Retinal pigment epithelial cell (primary cell): ENCODE results near the gene MAP2K3.

Experiments
- DNase-seq: peaks from one replicate; pipeline ENCODE4 v3.0.0-alpha.2; 2010; ENCODE audit warnings: low read depth
- H3K4me3 ChIP-seq: 2 replicates; pipeline ENCODE4 v1.5.1; 2011; ENCODE audit warnings: mild to moderate bottlenecking, low read length, control low read depth, moderate library complexity
- TF ChIP-seq, protein P1 (sequence below): conservative IDR thresholded peaks from 2 replicates; pipeline ENCODE4 v1.5.1; 2011; ENCODE audit warnings: low read depth, low read length, control low read depth, inconsistent platforms

MAP2K3 gene

DNA sequence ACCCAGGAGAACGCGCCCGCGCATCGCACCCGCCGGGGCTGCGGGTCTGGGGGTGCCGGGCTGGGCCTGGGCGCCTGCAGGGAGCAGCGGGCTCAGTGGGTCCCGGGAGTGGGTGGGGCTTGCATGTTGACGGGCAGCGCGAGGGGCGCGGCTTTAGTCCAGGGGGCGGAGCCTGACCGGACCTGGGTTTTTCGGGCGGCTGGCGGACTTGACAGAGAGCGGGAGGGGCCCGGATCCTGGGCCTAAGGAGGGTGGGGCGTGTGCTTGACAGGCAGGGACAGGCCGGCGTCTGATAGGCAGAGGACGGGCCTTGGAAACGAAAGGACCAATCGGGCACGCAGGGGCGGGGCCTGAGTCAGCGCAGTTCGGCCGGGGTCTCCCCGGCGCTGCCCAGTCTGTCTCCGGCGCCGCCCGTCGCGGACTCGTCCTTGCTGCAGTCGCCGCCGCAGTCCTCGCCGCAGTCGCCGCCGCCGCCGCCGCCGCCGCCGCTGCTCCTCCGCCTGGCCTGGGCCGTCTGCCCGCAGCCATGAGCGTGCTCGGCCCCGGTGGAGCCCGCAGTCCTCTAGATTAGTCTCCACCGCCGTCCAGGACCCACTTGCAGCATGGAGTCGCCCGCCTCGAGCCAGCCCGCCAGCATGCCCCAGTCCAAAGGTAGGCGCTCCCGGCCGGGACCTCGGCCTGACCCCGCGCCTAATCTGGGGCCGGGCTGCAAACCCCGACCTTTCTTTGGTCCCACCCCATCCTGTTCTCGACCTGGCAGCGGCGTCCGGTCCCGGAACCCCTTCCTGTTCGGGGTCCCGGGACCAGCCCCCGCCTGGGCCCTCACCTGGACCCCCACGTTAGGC lies at the start of gene MAP2K3:
TSS of gene MAP2K3 (plus strand) at position 393 of the 845 bp plus-strand sequence. CDS start at position 603, 210 bp downstream.
- peak within 1 kb of the TSS; percentile 97 for H3K4me3 ChIP-seq
- TF ChIP-seq, protein P1, sequence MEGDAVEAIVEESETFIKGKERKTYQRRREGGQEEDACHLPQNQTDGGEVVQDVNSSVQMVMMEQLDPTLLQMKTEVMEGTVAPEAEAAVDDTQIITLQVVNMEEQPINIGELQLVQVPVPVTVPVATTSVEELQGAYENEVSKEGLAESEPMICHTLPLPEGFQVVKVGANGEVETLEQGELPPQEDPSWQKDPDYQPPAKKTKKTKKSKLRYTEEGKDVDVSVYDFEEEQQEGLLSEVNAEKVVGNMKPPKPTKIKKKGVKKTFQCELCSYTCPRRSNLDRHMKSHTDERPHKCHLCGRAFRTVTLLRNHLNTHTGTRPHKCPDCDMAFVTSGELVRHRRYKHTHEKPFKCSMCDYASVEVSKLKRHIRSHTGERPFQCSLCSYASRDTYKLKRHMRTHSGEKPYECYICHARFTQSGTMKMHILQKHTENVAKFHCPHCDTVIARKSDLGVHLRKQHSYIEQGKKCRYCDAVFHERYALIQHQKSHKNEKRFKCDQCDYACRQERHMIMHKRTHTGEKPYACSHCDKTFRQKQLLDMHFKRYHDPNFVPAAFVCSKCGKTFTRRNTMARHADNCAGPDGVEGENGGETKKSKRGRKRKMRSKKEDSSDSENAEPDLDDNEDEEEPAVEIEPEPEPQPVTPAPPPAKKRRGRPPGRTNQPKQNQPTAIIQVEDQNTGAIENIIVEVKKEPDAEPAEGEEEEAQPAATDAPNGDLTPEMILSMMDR = no peak
- peak; percentile 99 for DNase-seq

DNA sequence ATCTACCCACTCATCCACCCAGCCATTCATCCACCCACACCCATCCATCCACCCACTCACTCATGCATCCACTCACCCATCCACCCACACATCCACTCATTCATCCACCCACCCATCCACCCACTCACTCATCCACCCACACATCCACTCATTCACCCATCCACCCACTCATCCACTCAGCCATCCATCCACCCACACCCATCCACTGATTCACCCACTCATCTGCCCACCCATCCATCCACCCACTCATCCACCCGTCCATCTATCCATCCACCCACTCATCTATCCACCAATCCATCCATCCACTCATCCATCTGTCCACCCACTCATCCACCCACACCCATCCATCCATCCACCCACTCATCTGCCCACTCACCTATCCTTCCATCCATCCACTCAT lies 48.6 kb upstream of the MAP2K3 start:
- DNase-seq = no peak
- no peak overlapping the region for H3K4me3 ChIP-seq
- TF ChIP-seq, protein P1 = no peak

DNA sequence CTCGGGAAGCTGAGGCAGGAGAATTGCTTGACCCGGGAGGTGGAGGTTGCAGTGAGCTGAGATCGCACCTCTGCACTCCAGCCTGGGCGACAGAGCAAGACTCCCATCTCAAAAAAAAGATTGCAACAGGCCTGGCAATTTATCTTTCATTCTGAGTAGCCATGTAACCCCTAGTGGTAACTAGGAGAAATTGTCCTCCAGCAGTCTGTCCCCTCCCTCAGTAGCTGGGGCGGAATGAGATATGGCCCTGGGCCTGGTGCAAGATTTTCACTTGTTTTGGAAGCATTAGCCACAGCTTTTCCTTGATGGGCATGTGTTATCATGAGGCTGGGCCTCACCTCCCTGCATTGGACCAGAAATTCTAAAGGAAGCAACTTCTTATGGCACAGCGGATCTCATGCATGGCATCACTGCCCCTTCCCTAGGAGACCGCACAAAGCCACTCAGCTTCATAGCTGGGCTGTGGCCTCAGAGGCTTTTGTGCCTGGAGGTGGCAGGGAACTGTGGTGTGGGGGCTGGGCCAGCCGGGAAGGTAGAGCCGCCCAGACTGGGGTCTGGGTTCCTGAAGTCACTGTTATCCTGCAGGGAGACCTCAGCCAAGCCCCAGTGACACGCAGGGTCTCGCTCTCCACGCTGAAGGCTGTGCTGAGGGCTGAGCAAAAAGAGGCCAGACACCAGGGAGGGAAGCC lies 44.7 kb upstream of the MAP2K3 start:
- no peak overlapping the region for H3K4me3 ChIP-seq
- no peak for DNase-seq
- TF ChIP-seq, protein P1 = peak; percentile 63

DNA sequence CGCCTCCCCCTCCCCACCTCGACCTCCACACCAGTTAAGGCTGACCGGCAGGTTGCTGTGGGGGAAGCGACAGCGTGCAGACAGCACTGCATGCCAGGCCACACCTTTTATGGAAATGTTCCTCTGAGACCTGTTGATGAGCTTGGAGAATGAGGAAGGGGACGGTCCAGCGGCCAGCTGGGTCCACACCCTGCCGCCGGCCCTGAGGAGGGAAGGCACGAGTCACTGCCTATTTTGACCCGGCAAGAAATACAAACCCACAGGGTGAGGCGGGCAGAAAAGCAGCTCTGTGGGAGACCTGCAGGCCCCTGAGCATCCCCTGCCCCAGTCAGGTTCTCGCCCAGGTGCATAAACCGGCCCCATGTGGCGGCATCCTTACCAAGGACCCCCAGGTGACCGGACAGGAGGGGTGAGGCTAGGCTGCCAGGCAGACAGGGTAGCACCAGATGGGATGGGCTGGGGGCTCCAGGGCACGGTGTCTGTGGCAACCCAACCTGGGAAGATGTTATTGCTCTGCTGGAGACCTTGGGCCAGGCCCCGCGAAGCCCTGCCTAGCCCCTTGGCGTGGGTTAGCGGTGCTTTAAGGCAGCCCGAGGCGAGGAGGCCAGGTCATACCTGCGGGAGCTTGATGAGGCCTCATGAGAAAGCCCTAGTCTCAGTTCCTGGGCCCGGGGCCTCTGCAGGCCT lies 44.0 kb upstream of the MAP2K3 start:
- H3K4me3 ChIP-seq = no peak overlapping the region
- DNase-seq = no peak
- TF ChIP-seq, protein P1 = no peak

- H3K4me3 ChIP-seq = no peak overlapping the region
- no peak for DNase-seq
- TF ChIP-seq, protein P1 = no peak
These were observed 42.9 kb upstream of the MAP2K3 start for GRCh38 chr17:21241564-21241963.

GRCh38 chr17:21242026-21242697 lies 42.3 kb upstream of the MAP2K3 start:
- no peak overlapping the region for H3K4me3 ChIP-seq
- TF ChIP-seq, protein P1 = no peak
- DNase-seq = no peak
